GM21526 (cell line): ENCODE results near the gene FGGY.
"Not testable (repeated sequence)": the region's sequence is repeated elsewhere in the genome, so short reads cannot be mapped to it uniquely, and the experiment has no call there.

Experiments
- ATAC-seq: cut with Tn5 transposase; IDR thresholded peaks from one replicate; pipeline ENCODE4 v1.9.1; 2021; ENCODE audit warnings: moderate library complexity; ENCODE audit not compliant: unreplicated experiment, low FRiP score

The FGGY gene

DNA sequence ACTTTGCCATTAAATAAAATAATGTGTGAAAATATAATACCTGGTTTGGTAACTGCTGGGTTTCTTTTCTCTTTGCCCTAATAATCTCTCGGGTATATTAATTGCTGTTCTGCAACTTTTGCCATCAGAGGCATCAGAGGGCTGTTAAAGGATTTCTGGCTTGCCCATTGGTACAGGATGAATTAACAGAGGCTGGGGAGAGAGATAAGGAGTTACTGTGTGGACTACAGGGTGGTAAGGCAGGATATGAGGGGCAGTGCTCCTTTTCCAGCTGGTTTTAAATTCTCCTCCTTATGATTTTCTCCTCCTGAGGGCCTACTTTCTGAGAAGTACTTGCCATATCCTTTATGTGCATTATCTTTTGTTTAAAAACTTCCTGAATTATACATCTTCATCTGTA lies 48.3 kb downstream of the FGGY start:
- no peak for ATAC-seq

- no peak for ATAC-seq
Observed at GRCh38 chr1:59346429-59346828, 49.5 kb downstream of the FGGY start.

DNA sequence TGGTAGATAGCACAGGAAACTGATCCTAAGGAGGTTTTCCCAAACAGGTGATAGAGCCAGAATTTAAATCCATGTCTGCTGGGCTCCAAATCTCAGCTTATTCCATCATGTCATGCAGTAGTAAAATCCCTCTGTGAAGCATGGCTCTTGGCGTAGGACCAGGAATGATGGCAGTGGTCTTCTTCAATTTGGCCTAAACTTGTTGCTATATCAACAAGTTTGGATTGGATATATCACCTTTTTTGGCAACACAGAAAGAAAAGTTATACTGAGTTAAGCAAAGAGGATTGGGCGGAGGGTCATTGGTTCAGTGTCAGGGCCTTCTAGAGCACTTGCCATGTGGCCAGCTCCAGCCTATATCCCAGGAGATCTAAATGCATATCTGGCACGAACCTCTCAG lies 52.2 kb downstream of the FGGY start:
- ATAC-seq: no peak

DNA sequence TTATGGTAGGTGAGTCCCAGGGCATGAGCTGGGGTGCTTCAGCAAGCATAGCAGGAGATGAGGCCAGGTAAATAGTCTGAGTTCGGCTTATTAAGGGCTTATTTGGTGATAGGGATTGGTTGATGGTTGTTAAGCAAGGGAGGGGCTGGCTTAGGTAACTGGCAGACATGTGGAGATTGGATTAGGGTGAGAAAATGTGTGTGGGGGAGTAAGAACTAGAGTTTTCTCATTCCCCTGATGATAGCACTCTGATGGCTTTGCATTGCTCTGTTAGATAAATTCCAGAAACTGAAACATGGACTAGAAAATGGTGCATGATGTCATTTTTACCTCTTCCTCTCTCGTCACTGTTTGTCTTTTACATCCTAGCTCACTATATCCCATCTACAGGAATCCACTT lies 53.6 kb downstream of the FGGY start:
- no peak for ATAC-seq

- no peak for ATAC-seq
Observed at GRCh38 chr1:59352065-59352464, 55.2 kb downstream of the FGGY start.

- ATAC-seq: no peak
Observed at GRCh38 chr1:59353453-59353852, 56.6 kb downstream of the FGGY start.

DNA sequence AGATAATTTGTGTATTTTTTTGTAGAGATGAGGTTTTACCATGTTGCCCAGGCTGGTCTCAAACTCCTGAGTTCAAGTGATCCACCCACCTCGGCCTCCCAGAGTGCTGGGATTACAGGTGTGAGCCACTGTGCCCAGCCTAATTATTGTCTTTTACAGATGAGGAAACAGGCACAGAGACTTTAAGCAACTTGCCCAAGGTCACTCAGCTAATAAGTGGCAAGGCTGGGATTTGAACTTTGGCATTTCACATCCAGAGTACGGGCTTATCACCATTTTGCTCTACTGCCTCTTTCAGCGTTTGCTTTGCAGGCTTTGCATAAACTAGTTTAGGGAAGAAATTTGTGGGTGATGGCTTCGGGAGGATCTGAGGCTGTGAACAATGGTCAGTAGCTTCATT lies 57.3 kb downstream of the FGGY start:
- not testable (repeated sequence) for ATAC-seq

- peak; percentile 69 for ATAC-seq
Observed at GRCh38 chr1:59354709-59355337, 57.9 kb downstream of the FGGY start.

GRCh38 chr1:59355361-59355760 lies 58.5 kb downstream of the FGGY start:
- ATAC-seq: no peak

DNA sequence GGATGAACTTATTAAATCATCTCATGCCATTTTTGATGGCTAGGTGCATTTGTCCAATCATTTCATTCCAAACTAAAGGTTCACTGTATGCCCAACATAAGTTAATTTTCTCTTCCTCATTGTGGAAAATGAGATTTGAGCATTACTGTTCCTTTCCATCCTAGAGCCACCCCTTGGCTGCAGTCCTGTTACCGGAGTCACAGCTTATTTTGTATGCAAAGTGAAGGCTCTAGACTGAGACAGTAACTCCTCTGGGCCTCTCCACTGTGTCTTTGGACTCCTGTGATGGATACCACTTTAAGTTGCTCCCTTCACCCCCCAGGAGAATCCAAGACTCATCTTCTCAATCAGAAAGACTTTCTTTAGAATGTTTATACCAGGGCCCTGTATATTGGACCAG lies 59.7 kb downstream of the FGGY start:
- no peak for ATAC-seq

GRCh38 chr1:59357645-59358320 lies 60.9 kb downstream of the FGGY start:
- no peak for ATAC-seq

GRCh38 chr1:59359325-59359724 lies 62.4 kb downstream of the FGGY start:
- no peak for ATAC-seq

DNA sequence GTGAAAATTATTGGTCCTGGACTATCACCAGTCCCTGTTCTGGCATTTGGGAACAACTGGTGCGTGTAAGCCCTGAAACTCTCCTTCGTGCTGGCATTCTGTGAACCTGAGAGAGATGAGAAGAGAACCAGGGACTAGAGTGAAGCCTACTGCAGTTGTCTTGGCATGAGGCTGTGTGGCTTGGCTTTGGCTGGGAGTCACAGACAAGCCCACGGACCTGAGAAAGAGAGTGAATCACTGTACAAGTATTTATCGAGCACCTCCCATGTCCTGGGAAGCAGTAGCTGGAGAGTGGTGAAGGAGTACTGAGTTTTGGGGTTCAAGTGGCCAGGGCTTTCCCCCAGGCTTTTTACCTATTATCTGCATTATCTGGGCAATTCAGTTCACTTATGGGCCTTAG lies 63.3 kb downstream of the FGGY start:
- no peak for ATAC-seq

DNA sequence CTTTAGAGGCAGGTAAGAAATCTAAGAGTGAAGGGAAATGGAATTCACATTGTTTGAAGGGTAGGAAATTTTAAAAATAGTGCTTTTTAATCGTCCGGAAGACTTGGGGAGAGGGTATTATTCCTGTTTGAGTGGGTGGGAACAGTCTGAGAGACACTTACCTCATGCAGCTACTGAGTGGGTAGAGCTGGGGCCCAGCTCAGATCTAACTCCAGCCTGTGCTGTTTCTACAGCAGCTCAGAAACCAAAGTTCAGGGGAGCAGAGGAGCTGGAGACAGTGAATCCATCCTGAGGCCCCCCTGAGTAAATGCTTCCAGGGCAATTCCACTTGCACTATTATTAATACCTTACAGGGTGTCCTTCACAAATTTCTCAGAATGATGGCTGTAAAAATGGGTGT lies 63.8 kb downstream of the FGGY start:
- ATAC-seq: no peak

DNA sequence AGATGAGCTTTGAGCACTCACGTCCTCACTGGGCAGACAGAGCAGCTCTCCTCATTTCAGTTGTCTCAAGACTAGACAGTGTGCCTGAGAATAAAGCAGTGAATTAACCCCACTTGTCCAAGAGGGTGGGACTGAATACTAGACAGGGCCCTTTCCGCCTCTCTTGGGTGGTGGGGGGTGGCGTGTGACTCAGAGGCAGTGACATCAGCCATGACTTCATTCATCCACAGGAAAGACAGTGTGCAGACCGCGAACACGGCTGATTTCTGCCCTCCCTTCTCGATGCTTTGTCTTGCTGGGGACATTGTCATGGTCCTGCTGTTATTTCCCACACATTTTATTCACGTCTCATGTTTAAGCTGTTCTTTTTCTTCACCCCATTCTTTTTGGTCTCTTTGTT lies 64.9 kb downstream of the FGGY start:
- ATAC-seq: no peak

DNA sequence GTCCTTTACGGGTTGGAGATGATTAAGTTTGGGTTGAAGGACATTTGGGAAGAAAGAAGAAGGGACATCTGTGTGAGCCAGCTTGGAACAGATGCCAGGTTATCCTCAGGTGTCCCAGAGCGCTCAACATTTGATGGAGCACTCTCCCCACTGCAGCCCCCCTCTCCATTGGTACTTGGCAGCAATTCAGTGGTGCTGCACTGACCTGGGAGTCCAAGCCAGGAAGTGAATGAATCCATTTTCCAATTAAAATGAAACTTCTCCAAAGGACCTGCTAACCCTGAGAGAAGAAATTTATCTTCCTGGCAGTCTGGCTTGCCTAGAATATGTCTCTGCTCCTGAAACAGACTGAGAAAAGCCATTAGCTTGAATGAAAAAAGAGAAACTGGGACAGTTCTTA lies 67.1 kb downstream of the FGGY start:
- no peak for ATAC-seq

DNA sequence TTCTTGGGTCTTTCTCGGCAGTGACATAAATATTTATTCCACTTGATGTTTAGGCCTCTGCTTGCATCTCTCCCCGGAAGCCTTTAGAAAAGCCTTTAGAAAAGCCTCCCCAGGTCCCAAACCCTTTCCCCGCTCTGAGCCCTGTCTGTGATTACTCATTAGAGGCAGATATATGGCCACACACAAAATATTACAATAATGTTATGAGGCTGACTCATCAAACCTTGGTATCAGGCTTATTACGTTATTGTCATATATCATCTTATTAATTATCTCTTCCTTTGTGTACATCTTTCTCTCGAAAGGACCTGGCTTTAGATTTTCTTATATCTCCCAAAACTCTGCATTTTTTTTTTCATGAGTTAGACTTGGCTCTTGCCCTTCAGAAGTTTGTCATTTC lies 69.5 kb downstream of the FGGY start:
- no peak for ATAC-seq

- ATAC-seq: no peak
Observed at GRCh38 chr1:59367301-59368007, 70.6 kb downstream of the FGGY start.

DNA sequence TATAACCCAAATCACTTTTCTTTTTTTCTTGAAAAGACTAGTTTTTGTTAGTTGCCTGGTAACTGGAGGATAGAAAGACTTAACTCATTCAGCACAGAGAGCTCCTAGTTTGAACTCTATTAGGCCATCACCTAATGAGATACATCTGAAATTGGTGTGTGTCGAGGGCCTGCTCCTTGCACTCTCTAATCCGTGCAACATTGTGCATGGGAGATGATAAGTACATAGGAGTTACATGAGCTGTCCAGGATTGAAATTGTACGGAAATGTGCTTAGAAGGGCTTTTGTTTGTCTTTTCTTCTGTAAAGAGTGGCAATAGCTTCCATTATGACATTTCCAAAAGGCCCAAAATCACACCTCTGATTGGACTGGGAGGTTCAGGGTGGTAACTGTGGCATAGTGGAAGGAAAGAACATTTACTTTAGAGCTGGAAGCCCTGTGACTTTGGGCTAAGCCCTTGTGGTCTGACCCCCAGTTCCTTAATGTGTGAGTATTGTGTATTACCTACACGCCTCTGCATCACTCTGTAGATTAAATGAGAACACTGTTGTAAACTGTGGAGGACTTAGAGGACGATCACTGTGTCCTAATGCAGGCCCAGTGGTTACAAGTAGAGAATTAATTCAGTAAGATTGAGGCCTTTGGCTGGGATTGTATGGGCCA lies 71.2 kb downstream of the FGGY start:
- no peak for ATAC-seq

DNA sequence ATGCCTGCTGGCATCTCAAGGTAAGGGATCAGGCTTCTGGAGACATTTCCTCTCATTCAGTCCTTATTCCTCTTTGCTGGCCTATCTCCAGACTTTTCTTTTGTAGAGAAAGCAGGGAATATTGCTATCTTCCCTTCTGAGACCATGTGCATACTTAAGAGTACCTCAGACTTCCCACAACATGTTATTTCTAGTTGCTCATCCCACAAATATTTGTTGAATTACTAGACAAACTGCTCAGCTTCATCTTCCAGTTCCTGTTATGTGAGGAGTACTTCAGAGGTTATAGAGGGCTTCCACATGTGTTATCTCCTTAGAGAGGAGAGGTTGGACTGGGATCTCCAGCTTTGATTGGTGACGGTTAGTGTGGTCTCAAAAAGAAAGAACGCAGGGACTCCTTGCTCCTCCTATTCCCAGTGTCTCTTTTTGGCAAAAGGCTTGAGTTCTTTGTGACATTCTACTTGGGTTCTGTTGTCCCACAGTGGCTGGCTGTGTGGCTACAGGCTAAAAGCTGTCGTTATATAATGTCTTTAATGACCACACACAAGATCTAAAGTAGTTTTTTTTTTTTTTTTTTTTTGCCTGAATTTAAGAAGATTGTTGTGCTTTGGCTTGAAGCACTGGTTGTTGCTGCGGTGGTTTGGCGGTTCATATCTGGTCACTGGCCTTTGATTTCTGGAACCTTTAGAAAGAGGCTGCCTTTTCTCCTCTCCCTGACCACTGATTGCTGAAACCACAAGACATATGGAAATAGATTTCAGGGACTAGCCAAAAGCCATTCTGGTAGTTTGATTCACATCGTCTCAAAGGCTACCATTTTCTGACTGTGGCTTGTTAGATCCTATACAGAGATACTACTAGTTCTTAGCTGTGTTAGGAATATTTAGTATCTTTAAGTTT lies 78.7 kb downstream of the FGGY start:
- ATAC-seq: no peak
